GM12878 (cell line): ENCODE results near the gene NKAIN4. TPM values are rescaled to one million over a fixed set of nuclear protein-coding genes. Genes with fewer than 3 reads are reported as not detected.

Experiments used
- ATAC-seq: fragments of 200-7000 bp; cut with Tn5 transposase; 3 replicates; pipeline ENCODE4 v1.9.1; 2020; ENCODE audit warnings: mild to moderate bottlenecking, moderate library complexity
- BruUV-seq: library from RNA; stranded (reverse); fragments of 400-500 nt; replicated peaks from 2 replicates; lab custom pipeline; 2021; lab: Mats Ljungman, UMichigan
- CTCF ChIA-PET: fragments of 300-600 bp; sonication (Branson Sonifier 250); formaldehyde crosslinking; extraction: SDS; loops from one replicate; lab custom pipeline; 2021; ENCODE audit warnings: inconsistent platforms; lab: Yijun Ruan, JAX
- POLR2A ChIA-PET: fragments of 350-600 bp; formaldehyde crosslinking; extraction: SDS; loops from one replicate; lab custom pipeline; 2021; ENCODE audit warnings: inconsistent platforms; lab: Charles Lee
- RAD21 ChIA-PET: fragments of 300-600 bp; sonication (Branson Sonifier 250); formaldehyde crosslinking; loops from one replicate; lab custom pipeline; 2023; ENCODE audit warnings: antibody characterized with exemption; ENCODE audit not compliant: unreplicated experiment; lab: Charles Lee
- SMC1A ChIA-PET: fragments of 300-600 bp; sonication (Branson Sonifier 250); formaldehyde crosslinking; loops from one replicate; lab custom pipeline; 2023; ENCODE audit not compliant: unreplicated experiment, uncharacterized antibody; lab: Charles Lee
- DNase-seq: peaks from one replicate; pipeline ENCODE4 v3.0.0-alpha.2; 2011; ENCODE audit warnings: low read depth, low spot score
- FAIRE-seq: peaks from 3 replicates; lab custom pipeline; 2011; peaks lifted over from hg19 to GRCh38; lab: Jason Lieb, UNC
- H2AFZ ChIP-seq: 2 replicates; pipeline ENCODE4 v1.6.0; 2011; ENCODE audit warnings: low read depth, low read length, control low read depth; ENCODE audit not compliant: control insufficient read depth
- H3K27ac ChIP-seq: 2 replicates; pipeline ENCODE4 v1.5.1; 2011; ENCODE audit warnings: control low read depth; ENCODE audit not compliant: control insufficient read depth, insufficient read depth
- H3K27me3 ChIP-seq, 2 experiments: replicated peaks in 1 of 2; 2 replicates each; pipeline versions ENCODE4 v1.6.0 to v1.6.1; 2011; ENCODE audit warnings: low read length in 1 of 2; ENCODE audit not compliant: control insufficient read depth in 2 of 2, insufficient read depth in 2 of 2
- H3K36me3 ChIP-seq, 2 experiments: 2 replicates each; pipeline ENCODE4 v1.5.1; 2011; ENCODE audit warnings: low read length in 1 of 2; ENCODE audit not compliant: control insufficient read depth in 2 of 2, insufficient read depth in 2 of 2
- H3K4me1 ChIP-seq: 2 replicates; pipeline ENCODE4 v1.6.1; 2011; ENCODE audit warnings: mild to moderate bottlenecking, low read length, moderate library complexity, mixed read lengths; ENCODE audit not compliant: control insufficient read depth, insufficient read depth
- H3K4me2 ChIP-seq: 2 replicates; pipeline ENCODE4 v1.6.0; 2011; ENCODE audit warnings: control low read depth; ENCODE audit not compliant: control insufficient read depth, insufficient read depth
- H3K4me3 ChIP-seq: fragments of 200-600 bp; sonication (generic); 2 replicates; pipeline ENCODE4 v1.5.1; 2016
- H3K79me2 ChIP-seq: 2 replicates; pipeline ENCODE4 v1.6.0; 2011; ENCODE audit warnings: low read length; ENCODE audit not compliant: control insufficient read depth, insufficient read depth
- H3K9ac ChIP-seq: 2 replicates; pipeline ENCODE4 v1.8.0; 2011; ENCODE audit warnings: low read length, control low read depth, mixed read lengths; ENCODE audit not compliant: control insufficient read depth, insufficient read depth
- H3K9me3 ChIP-seq: replicated peaks from 3 replicates; pipeline ENCODE4 v1.5.1; 2011; ENCODE audit warnings: mild to moderate bottlenecking, low read length; ENCODE audit not compliant: control insufficient read depth, insufficient read depth
- H4K20me1 ChIP-seq: 2 replicates; pipeline ENCODE4 v1.6.0; 2011; ENCODE audit not compliant: control insufficient read depth, insufficient read depth
- BHLHE40 ChIP-seq, 2 experiments: fragments of 450-650 bp in 1 of 2; IDR thresholded peaks; 2 replicates each; pipeline ENCODE4 v1.6.1; 2011 to 2017; ENCODE audit warnings: low read depth in 2 of 2, borderline replicate concordance in 1 of 2, improper control_type of control experiment in 1 of 2, low read length in 1 of 2, mild to moderate bottlenecking in 1 of 2
- IRF4 ChIP-seq: IDR thresholded peaks from 2 replicates; pipeline ENCODE4 v1.6.1; 2011; ENCODE audit warnings: low read depth, low read length
- SUPT20H ChIP-seq: IDR thresholded peaks from 2 replicates; pipeline ENCODE4 v1.6.1; 2011; ENCODE audit warnings: low read depth, mild to moderate bottlenecking, low read length, moderate library complexity, borderline replicate concordance; ENCODE audit not compliant: control insufficient read depth
- TARDBP ChIP-seq: IDR thresholded peaks from 2 replicates; pipeline ENCODE4 v1.6.1; 2016; ENCODE audit warnings: borderline replicate concordance
- TCF12 ChIP-seq: IDR thresholded peaks from 2 replicates; pipeline ENCODE4 v1.6.1; 2011; ENCODE audit warnings: low read depth, mild to moderate bottlenecking, low read length
- ZNF207 ChIP-seq: fragments of 450-650 bp; IDR thresholded peaks from 2 replicates; pipeline ENCODE4 v1.6.1; 2014; ENCODE audit warnings: antibody characterized with exemption, mild to moderate bottlenecking, borderline replicate concordance
- WGBS: methylation state at CpG from one replicate; pipeline ENCODE4 v1.1.6; 2016; ENCODE audit warnings: low lambda C conversion rate; ENCODE audit not compliant: insufficient replicate concordance, insufficient coverage; ENCODE audit errors: missing lambda C conversion rate; 5-methylcytosine and 5-hydroxymethylcytosine counted together
- in situ Hi-C: fragments of 300-500 bp; cut with MboI; formaldehyde crosslinking; loops from 9 replicates; pipeline ENCODE4 v1.14.3; 2018; ENCODE audit warnings: mixed read lengths
- intact Hi-C: fragments of 100-400 bp; cut with micrococcal nuclease; formaldehyde crosslinking; loops from one replicate; pipeline ENCODE4 v1.14.2; 2022; ENCODE audit not compliant: unreplicated experiment
- polyA plus RNA-seq, 11 experiments: library from polyadenylated mRNA; depleted of rRNA in 4 of 11; unstranded in 6 of 11; stranded (reverse) in 5 of 11; fragments of >200 nt; fragmentation: Nextera tagmentation in 4 of 11; fragmentation: Illumina TruSeq in 1 of 11; extraction: Ambion mirVana in 4 of 11; extraction: Trizol in 1 of 11; gene quantifications; 1 replicate in 1 of 11; 2 replicates in 10 of 11; pipeline versions ENCODE4 v1.2.1 to v1.2.3, GENCODE V29; 2011 to 2016; ENCODE audit warnings: inconsistent platforms in 2 of 11, missing spikeins in 2 of 11, low read depth in 1 of 11
- total RNA-seq, 4 experiments: library from RNA; depleted of rRNA in 3 of 4; stranded (reverse); fragments of >200 nt in 3 of 4; fragmentation: Illumina TruSeq in 1 of 4; extraction: Trizol in 1 of 4; gene quantifications; 2 replicates each; pipeline versions ENCODE4 v1.2.1 to v1.2.3, GENCODE V29; 2013 to 2021
- TF ChIP-seq, protein P1 (sequence below): fragments of 450-650 bp; IDR thresholded peaks from 2 replicates; pipeline ENCODE4 v1.6.1; 2018; ENCODE audit warnings: mild to moderate bottlenecking, low read depth, moderate library complexity; ENCODE audit not compliant: partially characterized antibody
- TF ChIP-seq, protein P2 (sequence below): fragments of 450-650 bp; IDR thresholded peaks from 2 replicates; pipeline ENCODE4 v1.6.1; 2017; ENCODE audit warnings: mild to moderate bottlenecking, low read depth, inconsistent platforms; ENCODE audit not compliant: poor library complexity, severe bottlenecking
- TF ChIP-seq, protein P3 (sequence below): IDR thresholded peaks from 2 replicates; pipeline ENCODE4 v1.6.1; 2012; ENCODE audit warnings: low read depth, low read length, improper control_type of control experiment
- TF ChIP-seq, protein P4 (sequence below): IDR thresholded peaks from 2 replicates; pipeline ENCODE4 v1.6.1; 2011; ENCODE audit warnings: borderline replicate concordance, low read depth, mild to moderate bottlenecking, moderate library complexity, mixed read lengths, low read length; ENCODE audit not compliant: insufficient read depth; ENCODE audit errors: extremely low read length
- TF ChIP-seq, protein P5 (sequence below): fragments of 450-650 bp; IDR thresholded peaks from 2 replicates; pipeline ENCODE4 v1.6.1; 2017; ENCODE audit warnings: mild to moderate bottlenecking, moderate library complexity

The NKAIN4 gene
- total and polyA plus RNA-seq, 10 of the 15 experiments (the other 5 are each of a cell fraction or from before 2014, with no cell fraction given): 0.11 TPM; not detected in 9

DNA sequence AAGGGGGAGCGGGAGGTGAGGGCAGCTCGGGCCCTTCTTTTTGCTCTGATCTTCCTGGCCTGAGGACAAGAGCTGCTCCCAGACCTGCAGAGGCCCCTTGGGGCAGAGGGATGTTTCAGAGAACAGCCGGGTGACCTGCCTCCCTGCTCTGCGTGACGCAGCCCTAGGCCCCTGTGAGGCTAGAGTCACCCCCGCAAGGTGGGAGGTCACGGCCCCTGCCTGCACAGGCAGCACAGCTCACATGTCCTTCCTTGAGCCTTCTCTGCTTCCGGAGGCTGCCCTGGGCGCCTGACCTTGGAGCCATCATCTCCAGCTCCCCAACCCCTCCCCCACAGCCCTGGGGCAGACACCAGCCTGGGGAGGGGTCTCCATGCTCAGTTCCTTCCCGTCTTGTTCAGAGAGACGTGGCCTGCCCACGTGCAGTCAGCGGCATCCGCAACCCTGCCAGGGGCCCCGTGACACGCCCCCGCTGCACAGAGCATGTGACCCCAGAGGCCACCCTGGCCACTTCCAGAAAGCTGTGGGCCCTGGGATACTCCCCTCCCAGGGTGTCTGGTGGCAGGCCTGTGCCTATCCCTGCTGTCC, 18.8 kb downstream of the NKAIN4 start, which contains the start of gene BIRC7:
BIRC7 (plus strand) TSS at position 507 of the 585 bp plus-strand sequence. CDS start 192 bp downstream, outside the sequence.
- Histone ChIP-seq H3K9me3 (no peaks in the 10 kb centered on the region), H3K79me2 (no peaks in the 10 kb centered on the region), H4K20me1 (no peaks in the 10 kb centered on the region), H3K27me3 (peaks cover 2 to 3% of the 10 kb centered on the region in 2 experiments; a peak in 3 of 4 replicates), H3K4me2 (no peak within 1 kb of the TSS), H3K9ac (no peak within 1 kb of the TSS), H3K36me3 (no peaks in the 10 kb centered on the region), H3K4me3 (no peak within 1 kb of the TSS), H3K4me1 (no peaks in the 10 kb centered on the region), H2AFZ (no peak within 1 kb of the TSS), H3K27ac (no peak within 1 kb of the TSS)
- DNase-seq (no peak), FAIRE-seq (no peak), ATAC-seq (no peak)
- no TSS peak for BruUV-seq
- ChIA-PET RAD21 (interaction anchor here (1.4 kb wide), 1 partner anchor 13 kb away, joined by 6 read pairs; no protein-coding TSS in a partner anchor), CTCF (interaction anchor here (2.9 kb wide), 1 partner anchor 13 kb away, joined by 25 read pairs; no protein-coding TSS in a partner anchor), POLR2A (no interaction called here), SMC1A (no interaction called here)
- in situ Hi-C loops (no loop called here), intact Hi-C loops (no loop called here)
- 5% methylated on average over 13 of the region's 17 CpGs for WGBS
- TF ChIP-seq ZNF207 (no peak), IRF4 (no peak), SUPT20H (no peak), TARDBP (no peak), TCF12 (no peak), BHLHE40 (IDR thresholded peaks at IDR 0.05; ENCODE audit: borderline replicate concordance in 1 of 2, low read depth in 2 of 2, low read length in 1 of 2) (peak in 1 of 2 experiments; percentile 42; a peak in 1 of 4 replicates)
- TF ChIP-seq, protein P1, sequence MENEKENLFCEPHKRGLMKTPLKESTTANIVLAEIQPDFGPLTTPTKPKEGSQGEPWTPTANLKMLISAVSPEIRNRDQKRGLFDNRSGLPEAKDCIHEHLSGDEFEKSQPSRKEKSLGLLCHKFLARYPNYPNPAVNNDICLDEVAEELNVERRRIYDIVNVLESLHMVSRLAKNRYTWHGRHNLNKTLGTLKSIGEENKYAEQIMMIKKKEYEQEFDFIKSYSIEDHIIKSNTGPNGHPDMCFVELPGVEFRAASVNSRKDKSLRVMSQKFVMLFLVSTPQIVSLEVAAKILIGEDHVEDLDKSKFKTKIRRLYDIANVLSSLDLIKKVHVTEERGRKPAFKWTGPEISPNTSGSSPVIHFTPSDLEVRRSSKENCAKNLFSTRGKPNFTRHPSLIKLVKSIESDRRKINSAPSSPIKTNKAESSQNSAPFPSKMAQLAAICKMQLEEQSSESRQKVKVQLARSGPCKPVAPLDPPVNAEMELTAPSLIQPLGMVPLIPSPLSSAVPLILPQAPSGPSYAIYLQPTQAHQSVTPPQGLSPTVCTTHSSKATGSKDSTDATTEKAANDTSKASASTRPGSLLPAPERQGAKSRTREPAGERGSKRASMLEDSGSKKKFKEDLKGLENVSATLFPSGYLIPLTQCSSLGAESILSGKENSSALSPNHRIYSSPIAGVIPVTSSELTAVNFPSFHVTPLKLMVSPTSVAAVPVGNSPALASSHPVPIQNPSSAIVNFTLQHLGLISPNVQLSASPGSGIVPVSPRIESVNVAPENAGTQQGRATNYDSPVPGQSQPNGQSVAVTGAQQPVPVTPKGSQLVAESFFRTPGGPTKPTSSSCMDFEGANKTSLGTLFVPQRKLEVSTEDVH: no peak
- TF ChIP-seq, protein P2, sequence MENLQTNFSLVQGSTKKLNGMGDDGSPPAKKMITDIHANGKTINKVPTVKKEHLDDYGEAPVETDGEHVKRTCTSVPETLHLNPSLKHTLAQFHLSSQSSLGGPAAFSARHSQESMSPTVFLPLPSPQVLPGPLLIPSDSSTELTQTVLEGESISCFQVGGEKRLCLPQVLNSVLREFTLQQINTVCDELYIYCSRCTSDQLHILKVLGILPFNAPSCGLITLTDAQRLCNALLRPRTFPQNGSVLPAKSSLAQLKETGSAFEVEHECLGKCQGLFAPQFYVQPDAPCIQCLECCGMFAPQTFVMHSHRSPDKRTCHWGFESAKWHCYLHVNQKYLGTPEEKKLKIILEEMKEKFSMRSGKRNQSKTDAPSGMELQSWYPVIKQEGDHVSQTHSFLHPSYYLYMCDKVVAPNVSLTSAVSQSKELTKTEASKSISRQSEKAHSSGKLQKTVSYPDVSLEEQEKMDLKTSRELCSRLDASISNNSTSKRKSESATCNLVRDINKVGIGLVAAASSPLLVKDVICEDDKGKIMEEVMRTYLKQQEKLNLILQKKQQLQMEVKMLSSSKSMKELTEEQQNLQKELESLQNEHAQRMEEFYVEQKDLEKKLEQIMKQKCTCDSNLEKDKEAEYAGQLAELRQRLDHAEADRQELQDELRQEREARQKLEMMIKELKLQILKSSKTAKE: no peak
- TF ChIP-seq, protein P3, sequence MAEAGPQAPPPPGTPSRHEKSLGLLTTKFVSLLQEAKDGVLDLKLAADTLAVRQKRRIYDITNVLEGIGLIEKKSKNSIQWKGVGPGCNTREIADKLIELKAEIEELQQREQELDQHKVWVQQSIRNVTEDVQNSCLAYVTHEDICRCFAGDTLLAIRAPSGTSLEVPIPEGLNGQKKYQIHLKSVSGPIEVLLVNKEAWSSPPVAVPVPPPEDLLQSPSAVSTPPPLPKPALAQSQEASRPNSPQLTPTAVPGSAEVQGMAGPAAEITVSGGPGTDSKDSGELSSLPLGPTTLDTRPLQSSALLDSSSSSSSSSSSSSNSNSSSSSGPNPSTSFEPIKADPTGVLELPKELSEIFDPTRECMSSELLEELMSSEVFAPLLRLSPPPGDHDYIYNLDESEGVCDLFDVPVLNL: no peak
- TF ChIP-seq, protein P4, sequence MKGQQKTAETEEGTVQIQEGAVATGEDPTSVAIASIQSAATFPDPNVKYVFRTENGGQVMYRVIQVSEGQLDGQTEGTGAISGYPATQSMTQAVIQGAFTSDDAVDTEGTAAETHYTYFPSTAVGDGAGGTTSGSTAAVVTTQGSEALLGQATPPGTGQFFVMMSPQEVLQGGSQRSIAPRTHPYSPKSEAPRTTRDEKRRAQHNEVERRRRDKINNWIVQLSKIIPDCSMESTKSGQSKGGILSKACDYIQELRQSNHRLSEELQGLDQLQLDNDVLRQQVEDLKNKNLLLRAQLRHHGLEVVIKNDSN: peak; percentile 29
- TF ChIP-seq, protein P5, sequence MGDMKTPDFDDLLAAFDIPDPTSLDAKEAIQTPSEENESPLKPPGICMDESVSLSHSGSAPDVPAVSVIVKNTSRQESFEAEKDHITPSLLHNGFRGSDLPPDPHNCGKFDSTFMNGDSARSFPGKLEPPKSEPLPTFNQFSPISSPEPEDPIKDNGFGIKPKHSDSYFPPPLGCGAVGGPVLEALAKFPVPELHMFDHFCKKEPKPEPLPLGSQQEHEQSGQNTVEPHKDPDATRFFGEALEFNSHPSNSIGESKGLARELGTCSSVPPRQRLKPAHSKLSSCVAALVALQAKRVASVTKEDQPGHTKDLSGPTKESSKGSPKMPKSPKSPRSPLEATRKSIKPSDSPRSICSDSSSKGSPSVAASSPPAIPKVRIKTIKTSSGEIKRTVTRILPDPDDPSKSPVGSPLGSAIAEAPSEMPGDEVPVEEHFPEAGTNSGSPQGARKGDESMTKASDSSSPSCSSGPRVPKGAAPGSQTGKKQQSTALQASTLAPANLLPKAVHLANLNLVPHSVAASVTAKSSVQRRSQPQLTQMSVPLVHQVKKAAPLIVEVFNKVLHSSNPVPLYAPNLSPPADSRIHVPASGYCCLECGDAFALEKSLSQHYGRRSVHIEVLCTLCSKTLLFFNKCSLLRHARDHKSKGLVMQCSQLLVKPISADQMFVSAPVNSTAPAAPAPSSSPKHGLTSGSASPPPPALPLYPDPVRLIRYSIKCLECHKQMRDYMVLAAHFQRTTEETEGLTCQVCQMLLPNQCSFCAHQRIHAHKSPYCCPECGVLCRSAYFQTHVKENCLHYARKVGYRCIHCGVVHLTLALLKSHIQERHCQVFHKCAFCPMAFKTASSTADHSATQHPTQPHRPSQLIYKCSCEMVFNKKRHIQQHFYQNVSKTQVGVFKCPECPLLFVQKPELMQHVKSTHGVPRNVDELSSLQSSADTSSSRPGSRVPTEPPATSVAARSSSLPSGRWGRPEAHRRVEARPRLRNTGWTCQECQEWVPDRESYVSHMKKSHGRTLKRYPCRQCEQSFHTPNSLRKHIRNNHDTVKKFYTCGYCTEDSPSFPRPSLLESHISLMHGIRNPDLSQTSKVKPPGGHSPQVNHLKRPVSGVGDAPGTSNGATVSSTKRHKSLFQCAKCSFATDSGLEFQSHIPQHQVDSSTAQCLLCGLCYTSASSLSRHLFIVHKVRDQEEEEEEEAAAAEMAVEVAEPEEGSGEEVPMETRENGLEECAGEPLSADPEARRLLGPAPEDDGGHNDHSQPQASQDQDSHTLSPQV: no peak
